ENCODE data around the gene SOX3.

DNA sequence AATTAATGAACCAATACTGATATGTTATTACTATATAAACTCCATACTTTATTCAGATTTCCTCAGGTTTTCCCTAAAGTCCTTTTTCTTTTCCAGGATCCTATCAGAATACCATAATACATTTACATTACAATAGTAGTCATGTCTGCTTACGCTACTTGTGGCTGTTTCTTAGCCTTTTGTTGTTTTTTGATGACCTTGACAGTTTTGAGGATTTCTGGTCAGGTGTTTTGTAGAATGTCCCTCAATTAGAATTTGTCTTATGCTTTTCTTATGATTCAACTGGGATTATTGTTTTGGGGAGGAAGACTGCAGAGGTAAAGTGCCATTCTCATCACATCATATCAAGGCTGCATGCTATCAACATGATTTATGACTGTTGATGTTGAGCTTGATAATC lies 9.1 kb downstream of the SOX3 start:
- TF ChIP-seq EZH2phosphoT487 (IDR thresholded peaks at IDR 0.05; ENCODE audit: low read length), result no peak
- TF ChIP-seq, protein P1, sequence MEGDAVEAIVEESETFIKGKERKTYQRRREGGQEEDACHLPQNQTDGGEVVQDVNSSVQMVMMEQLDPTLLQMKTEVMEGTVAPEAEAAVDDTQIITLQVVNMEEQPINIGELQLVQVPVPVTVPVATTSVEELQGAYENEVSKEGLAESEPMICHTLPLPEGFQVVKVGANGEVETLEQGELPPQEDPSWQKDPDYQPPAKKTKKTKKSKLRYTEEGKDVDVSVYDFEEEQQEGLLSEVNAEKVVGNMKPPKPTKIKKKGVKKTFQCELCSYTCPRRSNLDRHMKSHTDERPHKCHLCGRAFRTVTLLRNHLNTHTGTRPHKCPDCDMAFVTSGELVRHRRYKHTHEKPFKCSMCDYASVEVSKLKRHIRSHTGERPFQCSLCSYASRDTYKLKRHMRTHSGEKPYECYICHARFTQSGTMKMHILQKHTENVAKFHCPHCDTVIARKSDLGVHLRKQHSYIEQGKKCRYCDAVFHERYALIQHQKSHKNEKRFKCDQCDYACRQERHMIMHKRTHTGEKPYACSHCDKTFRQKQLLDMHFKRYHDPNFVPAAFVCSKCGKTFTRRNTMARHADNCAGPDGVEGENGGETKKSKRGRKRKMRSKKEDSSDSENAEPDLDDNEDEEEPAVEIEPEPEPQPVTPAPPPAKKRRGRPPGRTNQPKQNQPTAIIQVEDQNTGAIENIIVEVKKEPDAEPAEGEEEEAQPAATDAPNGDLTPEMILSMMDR (IDR thresholded peaks at IDR 0.05; ENCODE audit: low read length), result no peak

All from MM.1S (cell line).